ENCODE results near the gene MOSPD2. TPM values are rescaled to one million over a fixed set of nuclear protein-coding genes. Genes with fewer than 3 reads are reported as not detected.

MOSPD2 gene
- total and polyA plus RNA-seq, 2 donors (not counting 3 experiments of a cell fraction or from before 2014, with no cell fraction given) = 4.9 to 14.9 TPM

- no peaks in the 10 kb centered on the region for H3K9me1 ChIP-seq (replicated peaks; ENCODE audit: control insufficient read depth, extremely low read depth, insufficient read depth, low read length)
- H3K27ac ChIP-seq (ENCODE audit: insufficient read depth, low read depth, low read length) = no peak overlapping the region
- H3K79me2 ChIP-seq (ENCODE audit: control insufficient read depth, insufficient read depth, low read length) = peaks cover 3% of the 10 kb centered on the region
- no peak for FAIRE-seq
- H3K4me2 ChIP-seq (ENCODE audit: insufficient read depth, low read length) = no peak overlapping the region
- DNase-seq (ENCODE audit: low read depth, low spot score) = no peak
- no peak overlapping the region for H2AFZ ChIP-seq (ENCODE audit: low read depth, low read length)
- ChIA-PET CTCF (no interaction called here), POLR2A (interaction anchor here (0.6 kb wide), 1 partner anchor 9 kb away, joined by 4 read pairs; no protein-coding TSS in a partner anchor)
- no peaks in the 10 kb centered on the region for H4K20me1 ChIP-seq (replicated peaks; ENCODE audit: control insufficient read depth, extremely low read depth, insufficient read depth, low read length)
- no peaks in the 10 kb centered on the region for H3K27me3 ChIP-seq (ENCODE audit: control insufficient read depth in 2 of 2, insufficient read depth in 2 of 2, low read length in 2 of 2)
- no peak overlapping the region for H3K9ac ChIP-seq (replicated peaks; ENCODE audit: extremely low read depth, insufficient read depth, low read length)
- H3K36me3 ChIP-seq (ENCODE audit: control insufficient read depth in 2 of 2, extremely low read depth in 1 of 2, insufficient read depth in 2 of 2, low read length in 2 of 2) = no peaks in the 10 kb centered on the region
- H3K4me1 ChIP-seq (ENCODE audit: control insufficient read depth, extremely low read depth, insufficient read depth, low read length) = peaks cover 9% of the 10 kb centered on the region
- dilution Hi-C loops (cut with MboI; ENCODE audit: extremely low pct_ligation_motif_present, low sequenced_read_pairs) (no loop called here), intact Hi-C loops (cut with micrococcal nuclease) (no loop called here)
- no peak overlapping the region for H3K4me3 ChIP-seq (replicated peaks in 1 of 3; ENCODE audit: insufficient read depth in 1 of 3, low read depth in 1 of 3, low read length in 3 of 3)
- H3K9me3 ChIP-seq (replicated peaks; ENCODE audit: control insufficient read depth, insufficient read depth, low read length) = no peaks in the 10 kb centered on the region
- TF ChIP-seq CTCF (IDR thresholded peaks at IDR 0.05; ENCODE audit: extremely low read depth in 1 of 2, insufficient read depth in 1 of 2, low read depth in 1 of 2, low read length in 2 of 2) (no peak), POLR2AphosphoS5 (IDR thresholded peaks at IDR 0.05; ENCODE audit: insufficient read depth, low read depth, low read length) (no peak), FOS (IDR thresholded peaks at IDR 0.05; ENCODE audit: borderline replicate concordance, insufficient read depth, low read length) (no peak), MYC (IDR thresholded peaks at IDR 0.05; ENCODE audit: low read depth, low read length) (no peak), MAX (IDR thresholded peaks at IDR 0.05; ENCODE audit: insufficient read depth, insufficient read length) (no peak), JUN (IDR thresholded peaks at IDR 0.05; ENCODE audit: borderline replicate concordance, insufficient read depth, insufficient read length, low read depth) (no peak), EZH2 (IDR thresholded peaks at IDR 0.05; ENCODE audit: borderline replicate concordance, low read depth, low read length, severe bottlenecking) (no peak), POLR2A (IDR thresholded peaks at IDR 0.05; ENCODE audit: low read depth, low read length) (no peak), GATA2 (IDR thresholded peaks at IDR 0.05; ENCODE audit: insufficient read depth, insufficient read length, low read depth, low read length) (no peak)
- no TSS peak for BruUV-seq (replicated peaks)
These were observed 23.1 kb downstream of the MOSPD2 start for GRCh38 chrX:14896273-14896672.

Measured in endothelial cell of umbilical vein (primary cell).